Transverse colon (tissue), 4 donors: ENCODE results near the gene MORC3. TPM values are rescaled to one million over a fixed set of nuclear protein-coding genes. Genes with fewer than 3 reads are reported as not detected.
"Not testable (repeated sequence)": the region's sequence is repeated elsewhere in the genome, so short reads cannot be mapped to it uniquely, and the experiment has no call there.

Experiments used
- DNase-seq: peaks from one replicate; pipeline ENCODE4 v3.0.0-alpha.2; 2019
- H3K27ac ChIP-seq, 4 donors: fragments of 200-600 bp; sonication (generic); 2 replicates each; pipeline ENCODE4 v1.5.1; 2016 to 2018; ENCODE audit warnings: inconsistent platforms in 4 of 4
- H3K27me3 ChIP-seq: fragments of 200-600 bp; sonication (generic); 2 replicates; pipeline ENCODE4 v1.5.1; 2017; ENCODE audit warnings: inconsistent platforms
- H3K36me3 ChIP-seq, 4 donors: fragments of 200-600 bp; sonication (generic); 2 replicates each; pipeline ENCODE4 v1.5.1; 2017 to 2019; ENCODE audit warnings: inconsistent platforms in 4 of 4
- H3K4me1 ChIP-seq, 4 donors: fragments of 200-600 bp; sonication (generic); 2 replicates each; pipeline ENCODE4 v1.5.1; 2017 to 2020; ENCODE audit warnings: inconsistent platforms in 4 of 4
- H3K4me3 ChIP-seq, 4 donors: fragments of 200-600 bp; sonication (generic); 1 replicate in 1 of 4; 2 replicates in 3 of 4; pipeline versions ENCODE4 v1.5.1 to v1.6.1; 2017 to 2019; ENCODE audit warnings: inconsistent platforms in 4 of 4
- H3K9me3 ChIP-seq, 2 donors: fragments of 200-600 bp; sonication (generic); 2 replicates each; pipeline ENCODE4 v1.5.1; 2017 to 2019; ENCODE audit warnings: inconsistent platforms in 2 of 2
- EP300 ChIP-seq: sonication (generic); formaldehyde crosslinking; IDR thresholded peaks from one replicate; pipeline ENCODE4 v1.6.1; 2017; ENCODE audit warnings: antibody characterized with exemption, low read depth
- POLR2A ChIP-seq: fragments of 450-650 bp; IDR thresholded peaks from one replicate; pipeline ENCODE4 v1.6.1; 2016; ENCODE audit warnings: antibody characterized with exemption, mild to moderate bottlenecking, moderate library complexity
- POLR2AphosphoS5 ChIP-seq, 3 donors: sonication (generic); formaldehyde crosslinking; IDR thresholded peaks; one replicate each; pipeline ENCODE4 v1.6.1; 2016; ENCODE audit warnings: antibody characterized with exemption in 3 of 3
- WGBS, 2 donors: methylation state at CpG; one replicate each; pipeline ENCODE4 v1.1.5; 2018; ENCODE audit warnings: low coverage in 1 of 2; 5-methylcytosine and 5-hydroxymethylcytosine counted together
- in situ Hi-C, 4 donors: fragments of 200-750 bp; cut with MboI; loops; one replicate each; pipeline versions ENCODE4 v1.15.0 to v1.15.1; 2017; ENCODE audit warnings: low sequenced_read_pairs in 3 of 4, low pct_ligation_motif_present in 1 of 4, low pct_unique_long_range_greater_than_20kb in 1 of 4
- intact Hi-C: fragments of 100-400 bp; cut with DNase I; formaldehyde crosslinking; loops from one replicate; pipeline ENCODE4 v1.15.1; 2023; ENCODE audit warnings: low total_unique reads
- total RNA-seq, 4 donors: library from RNA; depleted of rRNA; stranded (reverse); fragments of >200 nt; gene quantifications; one replicate each; pipeline ENCODE4 v1.1.0, GENCODE V29; 2016
- TF ChIP-seq, protein P1 (sequence below), 5 experiments: fragments of 200-600 bp in 3 of 5; fragments of 450-650 bp in 2 of 5; sonication (generic) in 3 of 5; IDR thresholded peaks; 1 replicate in 2 of 5; 2 replicates in 3 of 5; pipeline ENCODE4 v1.5.1; 2016 to 2017; ENCODE audit warnings: antibody characterized with exemption in 5 of 5, inconsistent platforms in 3 of 5, mild to moderate bottlenecking in 2 of 5, moderate library complexity in 1 of 5

MORC3 gene
- total RNA-seq, 4 donors from 2014 or later = 33.7 to 127 (median 56.8) TPM

DNA sequence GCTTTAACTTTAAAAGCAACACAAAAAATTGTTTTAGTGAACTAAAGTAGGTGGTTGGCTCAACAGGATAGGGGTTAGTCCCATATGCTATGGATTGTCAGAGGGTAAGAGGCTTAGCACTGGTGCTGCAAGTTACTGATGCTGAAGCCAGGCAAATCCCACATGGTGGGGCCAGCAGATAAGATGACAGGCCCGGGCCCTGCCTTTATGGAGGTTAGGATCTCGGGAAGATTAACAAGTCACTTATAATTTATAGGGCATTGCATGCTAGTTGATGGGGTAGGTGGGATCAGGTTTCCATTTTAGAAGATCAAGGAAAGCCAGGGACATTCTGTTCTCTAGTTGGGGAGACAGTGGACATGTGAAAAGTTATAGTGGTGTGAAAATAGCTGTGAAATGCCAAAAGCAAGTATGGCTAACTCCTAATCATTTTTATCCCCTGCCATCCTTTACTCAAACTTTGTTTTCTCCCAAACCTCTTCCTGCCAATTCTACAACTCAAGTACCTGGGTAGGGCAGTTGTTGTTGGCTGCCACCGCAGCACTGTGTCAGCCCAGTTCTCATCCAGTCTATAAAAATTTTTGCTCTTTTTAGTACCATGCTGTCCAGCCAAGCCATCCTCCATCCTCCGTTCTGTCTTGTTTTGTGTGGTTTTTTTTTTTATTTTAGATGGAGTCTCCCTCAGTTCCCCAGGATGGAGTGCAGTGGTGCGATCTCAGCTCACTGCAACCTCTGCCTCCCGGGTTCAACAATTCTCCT is 75.5 kb downstream of the MORC3 start:
- TF ChIP-seq POLR2A (no peak), POLR2AphosphoS5 (IDR thresholded peaks at IDR 0.05) (no peak), EP300 (no peak)
- TF ChIP-seq, protein P1, sequence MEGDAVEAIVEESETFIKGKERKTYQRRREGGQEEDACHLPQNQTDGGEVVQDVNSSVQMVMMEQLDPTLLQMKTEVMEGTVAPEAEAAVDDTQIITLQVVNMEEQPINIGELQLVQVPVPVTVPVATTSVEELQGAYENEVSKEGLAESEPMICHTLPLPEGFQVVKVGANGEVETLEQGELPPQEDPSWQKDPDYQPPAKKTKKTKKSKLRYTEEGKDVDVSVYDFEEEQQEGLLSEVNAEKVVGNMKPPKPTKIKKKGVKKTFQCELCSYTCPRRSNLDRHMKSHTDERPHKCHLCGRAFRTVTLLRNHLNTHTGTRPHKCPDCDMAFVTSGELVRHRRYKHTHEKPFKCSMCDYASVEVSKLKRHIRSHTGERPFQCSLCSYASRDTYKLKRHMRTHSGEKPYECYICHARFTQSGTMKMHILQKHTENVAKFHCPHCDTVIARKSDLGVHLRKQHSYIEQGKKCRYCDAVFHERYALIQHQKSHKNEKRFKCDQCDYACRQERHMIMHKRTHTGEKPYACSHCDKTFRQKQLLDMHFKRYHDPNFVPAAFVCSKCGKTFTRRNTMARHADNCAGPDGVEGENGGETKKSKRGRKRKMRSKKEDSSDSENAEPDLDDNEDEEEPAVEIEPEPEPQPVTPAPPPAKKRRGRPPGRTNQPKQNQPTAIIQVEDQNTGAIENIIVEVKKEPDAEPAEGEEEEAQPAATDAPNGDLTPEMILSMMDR (IDR thresholded peaks at IDR 0.05) = no peak
- H3K27ac ChIP-seq = no peak overlapping the region
- no peaks in the 10 kb centered on the region for H3K9me3 ChIP-seq
- 90 to 93% methylated on average over 2 to 6 of the region's 6 CpGs for WGBS, 2 donors
- in situ Hi-C loops = no loop called here
- H3K27me3 ChIP-seq = no peaks in the 10 kb centered on the region
- no peak for DNase-seq
- H3K4me3 ChIP-seq = no peak overlapping the region
- no peaks in the 10 kb centered on the region for H3K36me3 ChIP-seq
- H3K4me1 ChIP-seq = no peaks in the 10 kb centered on the region
- intact Hi-C loops = no loop called here

DNA sequence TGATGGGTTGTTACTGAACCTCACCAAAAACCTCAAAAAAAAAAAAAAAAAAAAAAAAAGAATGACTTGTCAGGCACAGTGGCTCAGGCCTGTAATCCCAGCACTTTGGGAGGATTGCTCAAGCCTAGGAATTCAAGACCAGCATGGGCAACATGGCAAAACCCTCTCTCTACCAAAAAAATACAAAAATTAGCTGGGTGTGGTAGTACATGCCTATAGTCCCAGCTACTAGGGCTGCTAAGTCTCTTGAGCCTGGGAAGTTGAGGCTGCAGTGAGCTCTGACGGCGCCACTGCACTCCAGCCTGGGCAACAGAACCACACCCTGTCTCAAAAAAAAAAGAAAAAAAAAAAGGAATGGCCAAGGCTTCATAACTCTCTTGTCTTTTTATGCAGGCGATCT is 76.3 kb downstream of the MORC3 start:
- intact Hi-C loops (no loop called here), in situ Hi-C loops (no loop called here)
- TF ChIP-seq POLR2AphosphoS5 (IDR thresholded peaks at IDR 0.05) = no peak
- TF ChIP-seq, protein P1 (IDR thresholded peaks at IDR 0.05) = no peak
- TF ChIP-seq EP300 = no peak
- TF ChIP-seq POLR2A = no peak
- Histone ChIP-seq H3K27ac (no peak overlapping the region), H3K4me3 (no peak overlapping the region), H3K36me3 (no peaks in the 10 kb centered on the region), H3K4me1 (no peaks in the 10 kb centered on the region), H3K27me3 (no peaks in the 10 kb centered on the region), H3K9me3 (no peaks in the 10 kb centered on the region)
- WGBS, 2 donors = 92 to 97% methylated on average over 3 of the region's 3 CpGs
- DNase-seq = no peak

DNA sequence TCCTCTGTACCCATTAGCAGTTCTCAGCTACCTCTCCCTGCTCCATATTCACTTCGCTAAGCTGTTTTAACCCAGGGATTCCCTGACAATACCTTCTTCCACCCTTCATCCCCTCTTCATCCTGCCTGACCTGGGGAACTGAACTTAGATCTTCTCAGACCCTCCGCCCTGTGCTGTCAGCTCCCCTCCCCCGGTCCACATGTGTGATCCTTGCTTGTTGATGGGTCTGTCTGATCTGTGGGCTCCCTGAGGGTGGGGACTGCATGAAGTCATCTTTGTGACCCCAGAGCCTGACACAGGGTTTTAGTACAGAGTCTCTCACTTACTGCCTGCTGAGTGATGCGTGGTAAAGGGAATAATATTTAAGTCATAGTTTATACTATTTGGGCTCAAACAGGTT is 77.0 kb downstream of the MORC3 start:
- H3K36me3 ChIP-seq = no peaks in the 10 kb centered on the region
- in situ Hi-C loops (no loop called here), intact Hi-C loops (no loop called here)
- TF ChIP-seq POLR2A (no peak), EP300 (no peak), POLR2AphosphoS5 (IDR thresholded peaks at IDR 0.05) (no peak)
- TF ChIP-seq, protein P1 (IDR thresholded peaks at IDR 0.05) = no peak
- DNase-seq = no peak
- no peak overlapping the region for H3K27ac ChIP-seq
- WGBS, 2 donors = 82 to 95% methylated on average over 3 to 4 of the region's 4 CpGs
- no peaks in the 10 kb centered on the region for H3K27me3 ChIP-seq
- H3K4me3 ChIP-seq = no peak overlapping the region
- no peaks in the 10 kb centered on the region for H3K4me1 ChIP-seq
- H3K9me3 ChIP-seq = no peaks in the 10 kb centered on the region

DNA sequence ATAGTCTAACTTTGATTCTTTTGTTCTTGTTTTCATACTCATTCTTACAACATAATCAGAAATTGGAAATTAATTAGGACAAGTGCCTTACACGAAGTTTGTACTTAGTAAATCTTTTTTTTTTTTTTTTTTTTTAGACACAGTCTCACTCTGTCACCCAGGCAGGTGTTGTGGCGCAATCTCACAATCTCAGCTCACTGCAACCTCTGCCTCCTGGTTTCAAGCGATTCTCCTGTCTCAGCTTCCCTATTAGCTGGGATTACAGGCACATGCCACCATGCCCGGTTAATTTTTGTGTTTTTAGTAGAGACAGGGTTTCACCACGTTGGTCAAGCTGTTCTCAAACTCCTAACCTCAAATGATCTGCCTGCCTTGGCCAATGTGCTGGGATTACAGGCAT is 77.6 kb downstream of the MORC3 start:
- Histone ChIP-seq H3K4me3 (no peak overlapping the region), H3K27ac (no peak overlapping the region), H3K27me3 (no peaks in the 10 kb centered on the region), H3K9me3 (no peaks in the 10 kb centered on the region), H3K4me1 (no peaks in the 10 kb centered on the region), H3K36me3 (no peaks in the 10 kb centered on the region)
- WGBS, 2 donors = 91 to 93% methylated on average over 5 of the region's 5 CpGs
- no peak for DNase-seq
- in situ Hi-C loops = no loop called here
- intact Hi-C loops = no loop called here
- no peak for TF ChIP-seq POLR2AphosphoS5 (IDR thresholded peaks at IDR 0.05)
- no peak for TF ChIP-seq EP300
- no peak for TF ChIP-seq POLR2A

DNA sequence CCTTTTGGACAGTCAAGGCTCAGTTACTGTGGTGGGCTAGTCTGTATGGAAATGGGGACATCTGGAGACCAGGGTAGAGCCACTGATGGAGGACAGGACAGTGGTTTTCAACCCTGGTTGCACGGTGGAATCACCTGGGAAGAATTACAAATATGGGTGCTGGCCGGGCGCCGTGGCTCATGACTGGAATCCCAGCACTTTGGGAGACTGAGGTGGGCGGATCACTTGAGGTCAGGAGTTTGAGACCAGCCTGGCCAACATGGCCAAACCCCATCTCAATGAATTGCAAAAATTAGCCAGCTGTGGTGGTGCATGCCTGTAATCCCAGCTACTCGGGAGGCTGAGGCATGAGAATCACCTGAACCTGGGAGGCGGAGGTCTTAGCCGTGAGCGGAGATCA is 79.7 kb downstream of the MORC3 start:
- H3K9me3 ChIP-seq, H3K27ac ChIP-seq, intact Hi-C loops, H3K27me3 ChIP-seq, DNase-seq, H3K36me3 ChIP-seq, H3K4me3 ChIP-seq, H3K4me1 ChIP-seq: not testable (repeated sequence)
- in situ Hi-C loops = loop anchor here in 1 of 4 donors (25.0 kb wide), 1 partner anchor 188 kb away; no protein-coding TSS in a partner anchor
- 80 to 98% methylated on average over 1 to 9 of the region's 9 CpGs for WGBS, 2 donors
